HL-60 (cell line): Measurements from ENCODE around the gene CRIM1.

Experiments
- DNase-seq, 2 experiments: peaks; one replicate each; pipeline ENCODE4 v3.0.0-alpha.2; 2010 to 2020; ENCODE audit warnings: low read depth in 1 of 2, low spot score in 1 of 2
- H3K27ac ChIP-seq: fragments of 250-450 bp; sonication (Bioruptor Pico); replicated peaks from 2 replicates; pipeline ENCODE4 v1.5.1; 2020; ENCODE audit warnings: mild to moderate bottlenecking, moderate library complexity
- H3K27me3 ChIP-seq: fragments of 250-450 bp; sonication (Bioruptor Pico); 2 replicates; pipeline ENCODE4 v1.5.1; 2021; ENCODE audit warnings: mild to moderate bottlenecking, moderate library complexity; ENCODE audit not compliant: insufficient read depth, poor library complexity, severe bottlenecking
- H3K4me3 ChIP-seq: replicated peaks from 2 replicates; pipeline ENCODE4 v1.5.1; 2011; ENCODE audit warnings: mild to moderate bottlenecking, control low read depth, low read length; ENCODE audit not compliant: insufficient read depth
- CTCF ChIP-seq: IDR thresholded peaks from one replicate; pipeline ENCODE4 v1.5.1; 2011; ENCODE audit warnings: low read length, control low read depth, inconsistent platforms; ENCODE audit not compliant: insufficient read depth
- GABPA ChIP-seq: IDR thresholded peaks from 2 replicates; pipeline ENCODE4 v1.6.1; 2012; ENCODE audit warnings: low read depth
- POLR2AphosphoS5 ChIP-seq: IDR thresholded peaks from 2 replicates; pipeline ENCODE4 v1.6.1; 2012; ENCODE audit warnings: low read depth
- REST ChIP-seq: IDR thresholded peaks from 2 replicates; pipeline ENCODE4 v1.6.1; 2012; ENCODE audit warnings: low read depth; ENCODE audit not compliant: insufficient replicate concordance
- SPI1 ChIP-seq: IDR thresholded peaks from 2 replicates; pipeline ENCODE4 v1.6.1; 2012; ENCODE audit warnings: low read depth, mild to moderate bottlenecking, borderline replicate concordance

The CRIM1 gene

GRCh38 chr2:36318547-36318946 lies 37.0 kb upstream of the CRIM1 start:
- no peak for DNase-seq

GRCh38 chr2:36322108-36322507 lies 33.5 kb upstream of the CRIM1 start:
- H3K27me3 ChIP-seq, result no peaks in the 10 kb centered on the region
- H3K4me3 ChIP-seq, result no peak overlapping the region
- no peak for DNase-seq
- no peak overlapping the region for H3K27ac ChIP-seq
- TF ChIP-seq POLR2AphosphoS5, result no peak
- no peak for TF ChIP-seq GABPA
- no peak for TF ChIP-seq CTCF
- TF ChIP-seq REST, result no peak
- no peak for TF ChIP-seq SPI1

More at GRCh38 chr2:36318547-36318946, 37.0 kb upstream of the CRIM1 start:
- Histone ChIP-seq H3K27me3 (no peaks in the 10 kb centered on the region), H3K4me3 (no peak overlapping the region), H3K27ac (no peak overlapping the region)
- TF ChIP-seq GABPA (no peak), CTCF (no peak), POLR2AphosphoS5 (no peak), SPI1 (no peak), REST (no peak)

GRCh38 chr2:36326286-36326685 lies 29.3 kb upstream of the CRIM1 start:
- Histone ChIP-seq H3K27ac (no peak overlapping the region), H3K27me3 (no peaks in the 10 kb centered on the region), H3K4me3 (no peak overlapping the region)
- TF ChIP-seq REST, result no peak
- TF ChIP-seq SPI1, result no peak
- TF ChIP-seq GABPA, result no peak
- no peak for TF ChIP-seq POLR2AphosphoS5
- no peak for TF ChIP-seq CTCF
- DNase-seq, result no peak
